A549 (cell line): ENCODE results near the gene HMGN5. TPM values are rescaled to one million over a fixed set of nuclear protein-coding genes. Genes with fewer than 3 reads are reported as not detected.

Experiments used
- ATAC-seq, 2 experiments: fragments of 200-7000 bp in 1 of 2; fragments of >200 bp in 1 of 2; cut with Nextera tagmentation in 1 of 2; cut with Tn5 transposase in 1 of 2; 3 replicates each; pipeline versions ENCODE4 v1.8.0 to v1.9.1; 2018 to 2020; ENCODE audit warnings: mild to moderate bottlenecking in 1 of 2, moderate library complexity in 1 of 2
- CTCF ChIA-PET: fragments of 300-600 bp; sonication (Branson Sonifier 250); formaldehyde crosslinking; extraction: SDS; loops from one replicate; lab custom pipeline; 2021; ENCODE audit warnings: antibody characterized with exemption, inconsistent platforms; lab: Yijun Ruan, JAX
- POLR2A ChIA-PET: fragments of 350-600 bp; formaldehyde crosslinking; extraction: SDS; loops from one replicate; lab custom pipeline; 2021; ENCODE audit warnings: antibody characterized with exemption, inconsistent platforms; lab: Yijun Ruan, JAX
- DNase-seq, 2 experiments: peaks; one replicate each; pipeline versions ENCODE4 v3.0.0 to v3.0.0-alpha.2; 2011 to 2016; ENCODE audit warnings: low read depth in 1 of 2, low spot score in 1 of 2
- FAIRE-seq: peaks from 2 replicates; lab custom pipeline; 2011; peaks lifted over from hg19 to GRCh38; lab: Jason Lieb, UNC
- H3K27ac ChIP-seq, 2 experiments: fragments of >200 bp; sonication (Bioruptor Twin); formaldehyde crosslinking; 3 replicates each; pipeline ENCODE4 v1.5.1; 2016 to 2017
- H3K4me1 ChIP-seq: fragments of >200 bp; sonication (Bioruptor Twin); formaldehyde crosslinking; 3 replicates; pipeline ENCODE4 v1.6.1; 2016
- H3K4me2 ChIP-seq: fragments of >200 bp; sonication (Bioruptor Twin); formaldehyde crosslinking; 3 replicates; pipeline ENCODE4 v1.6.1; 2016
- H3K4me3 ChIP-seq: fragments of >200 bp; sonication (Bioruptor Twin); formaldehyde crosslinking; 3 replicates; pipeline ENCODE4 v1.5.1; 2016
- H3K9me3 ChIP-seq: fragments of >200 bp; sonication (Bioruptor Twin); formaldehyde crosslinking; 3 replicates; pipeline ENCODE4 v1.6.1; 2016
- CBX8 ChIP-seq: fragments of 200-600 bp; sonication (generic); IDR thresholded peaks from 2 replicates; pipeline ENCODE4 v1.6.1; 2016
- CEBPB ChIP-seq, 2 experiments: fragments of >200 bp in 1 of 2; sonication (Bioruptor Twin) in 1 of 2; formaldehyde crosslinking in 1 of 2; IDR thresholded peaks; 2 replicates each; pipeline ENCODE4 v1.6.1; 2012 to 2016
- CHD4 ChIP-seq: fragments of 200-600 bp; sonication (generic); IDR thresholded peaks from 2 replicates; pipeline ENCODE4 v1.6.1; 2016; ENCODE audit warnings: antibody characterized with exemption, mild to moderate bottlenecking, borderline replicate concordance
- EP300 ChIP-seq, 2 experiments: fragments of >200 bp; sonication (Bioruptor Twin); formaldehyde crosslinking; IDR thresholded peaks; 2 replicates in 1 of 2; 3 replicates in 1 of 2; pipeline ENCODE4 v1.6.1; 2016 to 2017
- HDAC2 ChIP-seq: fragments of 200-600 bp; sonication (generic); IDR thresholded peaks from 2 replicates; pipeline ENCODE4 v1.6.1; 2016
- HES2 ChIP-seq: fragments of >200 bp; sonication (Bioruptor Twin); formaldehyde crosslinking; IDR thresholded peaks from 2 replicates; pipeline ENCODE4 v1.6.1; 2016
- HEYL ChIP-seq: fragments of 250-450 bp; sonication (Bioruptor Pico); IDR thresholded peaks from 2 replicates; pipeline ENCODE4 v1.8.0; 2021; ENCODE audit warnings: mild to moderate bottlenecking, moderate library complexity
- HMGXB4 ChIP-seq: fragments of 250-450 bp; sonication (Bioruptor Pico); IDR thresholded peaks from 2 replicates; pipeline ENCODE4 v1.5.0; 2021; ENCODE audit warnings: mild to moderate bottlenecking, moderate library complexity, borderline replicate concordance
- HOXB13 ChIP-seq: fragments of 250-450 bp; sonication (Bioruptor Pico); IDR thresholded peaks from 2 replicates; pipeline ENCODE4 v1.5.0; 2020; ENCODE audit warnings: low read depth, mild to moderate bottlenecking, moderate library complexity
- KDM1A ChIP-seq: fragments of 200-600 bp; sonication (generic); IDR thresholded peaks from 2 replicates; pipeline ENCODE4 v1.6.1; 2016; ENCODE audit warnings: low read depth, mild to moderate bottlenecking
- MAFK ChIP-seq: fragments of 450-650 bp; IDR thresholded peaks from 2 replicates; pipeline ENCODE4 v1.6.1; 2014; ENCODE audit not compliant: partially characterized antibody
- MAZ ChIP-seq: fragments of 150-350 bp; IDR thresholded peaks from 2 replicates; pipeline ENCODE4 v1.6.1; 2014; ENCODE audit warnings: antibody characterized with exemption, low read depth, low read length, borderline replicate concordance
- MYC ChIP-seq: IDR thresholded peaks from 2 replicates; pipeline ENCODE4 v1.6.1; 2012; ENCODE audit warnings: mild to moderate bottlenecking, inconsistent platforms, low read length, improper control_type of control experiment, borderline replicate concordance
- NR3C1 ChIP-seq: fragments of >200 bp; sonication (Bioruptor Twin); formaldehyde crosslinking; IDR thresholded peaks from 3 replicates; pipeline ENCODE4 v1.6.1; 2017
- POLR2A ChIP-seq: IDR thresholded peaks from 2 replicates; pipeline ENCODE4 v1.6.1; 2012; ENCODE audit warnings: mild to moderate bottlenecking, low read length
- REST ChIP-seq: fragments of 200-600 bp; sonication (generic); IDR thresholded peaks from 2 replicates; pipeline ENCODE4 v1.6.1; 2016; ENCODE audit warnings: antibody characterized with exemption, mild to moderate bottlenecking, moderate library complexity
- RFX5 ChIP-seq: fragments of 450-650 bp; IDR thresholded peaks from 2 replicates; pipeline ENCODE4 v1.7.1; 2014; ENCODE audit warnings: antibody characterized with exemption, mild to moderate bottlenecking, moderate library complexity
- SMC3 ChIP-seq: fragments of >200 bp; sonication (Bioruptor Twin); formaldehyde crosslinking; IDR thresholded peaks from 3 replicates; pipeline ENCODE4 v1.6.1; 2018; ENCODE audit warnings: inconsistent platforms
- ZFP36 ChIP-seq: fragments of 450-650 bp; IDR thresholded peaks from 2 replicates; pipeline ENCODE4 v1.6.1; 2014; ENCODE audit warnings: borderline replicate concordance; ENCODE audit not compliant: partially characterized antibody
- ZSCAN20 ChIP-seq: fragments of 250-450 bp; sonication (Bioruptor Pico); IDR thresholded peaks from 2 replicates; pipeline ENCODE4 v1.8.0; 2022; ENCODE audit warnings: mild to moderate bottlenecking, moderate library complexity
- WGBS: methylation state at CpG from one replicate; pipeline ENCODE4 v1.1.6; 2017; ENCODE audit errors: missing lambda C conversion rate; 5-methylcytosine and 5-hydroxymethylcytosine counted together
- polyA plus RNA-seq, 4 experiments: library from polyadenylated mRNA; depleted of rRNA in 3 of 4; stranded (reverse); fragments of >200 nt; fragmentation: RNase III in 1 of 4; extraction: RNeasy Plus Mini Kit Qiagen cat#74134 plus additional on column Dnase treatment in 1 of 4; gene quantifications; 2 replicates in 3 of 4; 3 replicates in 1 of 4; pipeline ENCODE4 v1.2.3, GENCODE V29; 2011 to 2017

The HMGN5 gene
- polyA plus RNA-seq, 2 of the 4 experiments (the other 2 are of a cell fraction) = 4.4 to 5.2 TPM

- ChIA-PET POLR2A (no interaction called here), CTCF (interaction anchor here (1.0 kb wide), 1 partner anchor 12 kb away, joined by 3 read pairs; no protein-coding TSS in a partner anchor)
- DNase-seq = no peak
- H3K9me3 ChIP-seq = no peaks in the 10 kb centered on the region
- no peaks in the 10 kb centered on the region for H3K4me1 ChIP-seq
- no peak for FAIRE-seq
- no peak overlapping the region for H3K4me3 ChIP-seq
- H3K27ac ChIP-seq = no peak overlapping the region
- H3K4me2 ChIP-seq = no peak overlapping the region
- 71% methylated on average over 3 of the region's 4 CpGs for WGBS
- no peak for ATAC-seq
- TF ChIP-seq HDAC2 (no peak), MAFK (no peak)
Measured at GRCh38 chrX:81240701-81241331, 39.1 kb upstream of the HMGN5 start.

GRCh38 chrX:81238166-81238565 is 36.5 kb upstream of the HMGN5 start:
- ChIA-PET CTCF (no interaction called here), POLR2A (no interaction called here)
- DNase-seq = no peak
- Histone ChIP-seq H3K9me3 (no peaks in the 10 kb centered on the region), H3K4me2 (no peak overlapping the region)
- no peak for ATAC-seq
- TF ChIP-seq MAZ = no peak
- no peak for TF ChIP-seq HES2
- TF ChIP-seq MYC = no peak
- TF ChIP-seq CEBPB (IDR thresholded peaks at IDR 0.05) = no peak
- no peak for TF ChIP-seq HOXB13 (CRISPR knock-in tag)
- no peak for TF ChIP-seq POLR2A
- TF ChIP-seq, all 56 proteins: peak for 0
- 79% methylated on average over 2 of the region's 4 CpGs for WGBS
- no peak overlapping the region for H3K4me3 ChIP-seq
- no peak overlapping the region for H3K27ac ChIP-seq
- no peak for FAIRE-seq
- H3K4me1 ChIP-seq = no peaks in the 10 kb centered on the region

GRCh38 chrX:81237516-81237915 is 35.8 kb upstream of the HMGN5 start:
- WGBS = 100% methylated on average over 1 of the region's 1 CpG
- Histone ChIP-seq H3K27ac (no peak overlapping the region), H3K9me3 (no peaks in the 10 kb centered on the region), H3K4me2 (no peak overlapping the region), H3K4me1 (no peaks in the 10 kb centered on the region), H3K4me3 (no peak overlapping the region)
- DNase-seq (no peak), FAIRE-seq (no peak), ATAC-seq (no peak)
- POLR2A ChIA-PET = no interaction called here
- CTCF ChIA-PET = no interaction called here
- TF ChIP-seq CHD4 (no peak), SMC3 (no peak), CEBPB (IDR thresholded peaks at IDR 0.05) (no peak), HOXB13 (CRISPR knock-in tag) (no peak)

GRCh38 chrX:81232218-81232617 is 30.5 kb upstream of the HMGN5 start:
- POLR2A ChIA-PET = no interaction called here
- H3K4me3 ChIP-seq = no peak overlapping the region
- FAIRE-seq (no peak), ATAC-seq (no peak), DNase-seq (no peak)
- no peak overlapping the region for H3K27ac ChIP-seq
- no peaks in the 10 kb centered on the region for H3K9me3 ChIP-seq
- no peaks in the 10 kb centered on the region for H3K4me1 ChIP-seq
- CTCF ChIA-PET = no interaction called here
- no peak overlapping the region for H3K4me2 ChIP-seq
- 86% methylated on average over 1 of the region's 1 CpG for WGBS
- no peak for TF ChIP-seq MAZ
- TF ChIP-seq HEYL (CRISPR knock-in tag) = no peak
- TF ChIP-seq EP300 (IDR thresholded peaks at IDR 0.05) = no peak
- TF ChIP-seq HMGXB4 (CRISPR knock-in tag) = no peak
- TF ChIP-seq HDAC2 = no peak
- no peak for TF ChIP-seq KDM1A
- TF ChIP-seq NR3C1 = no peak
- no peak for TF ChIP-seq RFX5
- TF ChIP-seq CEBPB (IDR thresholded peaks at IDR 0.05) = no peak
- TF ChIP-seq REST = no peak
- TF ChIP-seq CBX8 = no peak
- TF ChIP-seq ZSCAN20 (CRISPR knock-in tag) = no peak
- TF ChIP-seq ZFP36 = no peak
- TF ChIP-seq HES2 = no peak
